GM18511 (cell line): Measurements from ENCODE around the gene C21orf91.

ENCODE experiments used
- ATAC-seq: cut with Tn5 transposase; IDR thresholded peaks from one replicate; pipeline ENCODE4 v1.9.1; 2021; ENCODE audit warnings: mild to moderate bottlenecking, moderate library complexity; ENCODE audit not compliant: unreplicated experiment

C21orf91 gene

DNA sequence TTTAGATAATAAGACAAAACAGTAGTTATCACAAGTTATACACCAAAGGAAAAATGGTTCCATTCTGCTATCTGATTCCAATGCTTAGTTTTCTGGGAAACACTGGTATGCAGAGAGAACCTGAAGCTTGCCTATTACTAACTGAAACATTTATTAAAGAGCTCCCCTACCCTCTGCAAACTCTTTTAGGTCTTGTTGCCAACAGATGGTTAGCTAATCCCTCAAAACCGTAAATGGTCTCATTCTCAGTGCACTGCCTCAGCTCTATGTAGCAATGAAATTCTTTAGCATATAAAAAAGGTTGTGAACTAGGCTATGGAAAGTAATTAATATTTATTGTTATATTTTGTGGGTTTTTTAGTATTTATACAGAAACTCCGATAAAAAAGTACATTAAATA, 20.4 kb downstream of the C21orf91 start:
- ATAC-seq: no peak

DNA sequence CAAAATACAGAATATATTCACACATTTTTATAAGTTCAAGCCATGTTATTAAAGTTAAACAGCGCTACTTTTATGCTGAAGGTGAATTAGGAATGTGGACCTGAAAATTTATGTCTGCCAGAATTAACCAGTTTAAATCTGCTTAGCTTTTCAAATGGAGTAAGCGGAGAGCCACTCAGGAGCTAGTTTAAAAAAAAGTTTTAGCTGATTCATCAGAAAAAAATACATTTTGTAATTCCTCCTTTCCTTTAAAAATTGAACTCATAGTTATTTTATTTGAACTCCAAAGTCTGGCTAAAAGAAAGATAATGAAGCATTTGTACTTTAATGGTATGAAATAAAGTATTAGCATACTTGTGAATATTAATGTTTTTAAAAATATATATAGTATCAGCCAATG, 21.2 kb downstream of the C21orf91 start:
- no peak for ATAC-seq

DNA sequence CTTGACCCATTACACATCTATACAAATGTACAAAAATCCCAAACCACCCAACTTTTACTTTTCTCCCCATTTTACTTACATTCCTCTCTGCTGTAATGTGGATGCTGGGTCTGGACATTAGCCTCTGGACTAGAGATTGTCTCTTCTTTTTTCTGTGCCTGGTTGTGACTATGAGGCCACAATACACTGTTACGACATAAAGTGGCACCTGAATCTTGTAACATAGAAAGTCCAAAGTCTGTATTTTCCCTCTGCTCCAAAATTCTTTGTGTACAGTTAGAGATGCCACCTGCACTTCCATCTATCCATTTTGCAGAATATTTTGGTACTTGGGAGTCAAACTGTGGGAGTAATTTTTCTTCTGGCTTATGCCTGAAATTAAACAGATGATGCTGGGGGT, 22.7 kb downstream of the C21orf91 start:
- no peak for ATAC-seq

DNA sequence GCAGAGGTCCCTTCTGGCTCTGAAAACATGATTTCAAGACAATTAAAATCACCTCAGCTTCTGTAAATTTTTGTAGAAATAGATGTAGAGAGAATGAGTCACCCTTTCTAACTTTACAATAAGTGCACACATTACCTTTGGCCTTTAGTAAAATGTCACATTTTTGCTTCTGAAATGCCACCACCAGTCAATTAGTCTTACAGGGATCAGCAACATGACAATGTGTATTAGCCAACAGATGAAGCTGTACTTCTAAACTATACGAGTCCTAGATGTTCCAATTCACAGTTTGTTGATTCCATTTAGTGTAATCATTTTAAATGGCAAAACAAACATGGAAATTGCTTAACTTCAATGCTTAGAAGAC, 23.1 kb downstream of the C21orf91 start:
- no peak for ATAC-seq

DNA sequence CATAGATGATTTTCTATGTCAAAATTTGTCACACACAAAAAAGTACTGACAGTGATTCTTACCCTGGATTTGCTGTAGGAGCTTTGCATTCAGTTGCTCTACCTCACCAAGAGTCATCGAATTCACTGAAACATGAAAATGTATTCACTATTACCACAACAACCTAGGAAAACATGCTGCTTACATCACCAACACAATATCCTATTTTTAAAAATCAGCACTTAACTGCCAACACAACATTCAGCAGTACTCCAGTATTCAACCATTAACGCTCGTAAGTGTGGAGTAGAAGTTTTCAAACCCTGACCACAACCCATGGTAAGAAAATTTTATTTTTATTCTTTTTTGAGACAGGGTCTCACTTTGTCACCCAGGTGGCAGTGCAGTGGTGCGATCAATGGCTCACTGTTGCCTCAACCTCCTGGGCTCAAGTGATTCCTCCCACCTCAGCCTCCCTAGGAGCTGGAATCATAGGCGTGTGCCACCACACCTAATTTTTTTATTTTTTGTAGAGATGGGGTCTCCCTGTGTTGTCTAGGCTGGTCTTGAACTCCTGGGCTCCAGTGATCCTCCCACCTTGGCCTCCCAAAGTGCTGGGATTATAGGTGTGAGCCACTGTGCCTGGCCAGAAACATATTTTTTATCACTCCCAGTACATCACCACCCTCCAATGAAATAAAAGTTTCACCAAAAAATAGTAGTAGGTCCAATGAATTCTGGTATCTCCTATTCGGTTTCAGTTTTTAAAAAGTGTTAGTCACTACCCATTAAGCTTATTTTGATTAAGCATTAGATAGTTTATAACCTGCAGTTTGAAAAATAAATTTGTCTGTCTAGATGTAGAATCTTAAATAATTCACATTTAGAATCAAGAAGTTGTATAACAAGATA, 23.8 kb downstream of the C21orf91 start:
- ATAC-seq: no peak

DNA sequence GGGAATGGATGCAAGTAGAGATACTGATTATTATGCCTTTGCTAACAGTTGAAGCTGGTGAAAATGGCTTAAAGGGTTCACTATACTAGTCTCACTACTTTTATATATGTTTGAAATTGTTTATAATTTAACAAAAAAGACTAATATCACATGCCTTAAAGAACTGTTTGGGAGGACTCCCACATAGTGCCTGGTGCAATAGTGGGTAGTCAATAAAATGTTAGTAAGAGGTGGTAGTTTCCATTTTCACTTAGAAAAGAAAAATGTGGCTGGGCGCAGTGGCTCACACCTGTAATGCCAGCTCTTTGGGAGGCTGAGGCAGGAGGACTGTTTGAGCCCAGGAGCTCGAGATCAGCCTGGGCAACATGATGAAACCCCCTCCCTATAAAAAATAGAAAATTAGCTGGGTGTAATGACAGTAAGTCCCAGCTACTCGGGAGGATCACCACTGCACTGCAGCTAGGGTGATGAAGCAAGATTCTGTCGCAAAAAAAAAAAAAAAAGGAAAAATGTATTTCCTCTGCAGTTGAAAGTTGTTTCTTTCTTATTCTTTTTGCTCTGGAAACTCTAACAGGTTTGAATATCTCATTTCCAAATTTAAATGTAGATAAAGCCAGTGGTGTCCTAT, 24.5 kb downstream of the C21orf91 start:
- ATAC-seq: no peak

DNA sequence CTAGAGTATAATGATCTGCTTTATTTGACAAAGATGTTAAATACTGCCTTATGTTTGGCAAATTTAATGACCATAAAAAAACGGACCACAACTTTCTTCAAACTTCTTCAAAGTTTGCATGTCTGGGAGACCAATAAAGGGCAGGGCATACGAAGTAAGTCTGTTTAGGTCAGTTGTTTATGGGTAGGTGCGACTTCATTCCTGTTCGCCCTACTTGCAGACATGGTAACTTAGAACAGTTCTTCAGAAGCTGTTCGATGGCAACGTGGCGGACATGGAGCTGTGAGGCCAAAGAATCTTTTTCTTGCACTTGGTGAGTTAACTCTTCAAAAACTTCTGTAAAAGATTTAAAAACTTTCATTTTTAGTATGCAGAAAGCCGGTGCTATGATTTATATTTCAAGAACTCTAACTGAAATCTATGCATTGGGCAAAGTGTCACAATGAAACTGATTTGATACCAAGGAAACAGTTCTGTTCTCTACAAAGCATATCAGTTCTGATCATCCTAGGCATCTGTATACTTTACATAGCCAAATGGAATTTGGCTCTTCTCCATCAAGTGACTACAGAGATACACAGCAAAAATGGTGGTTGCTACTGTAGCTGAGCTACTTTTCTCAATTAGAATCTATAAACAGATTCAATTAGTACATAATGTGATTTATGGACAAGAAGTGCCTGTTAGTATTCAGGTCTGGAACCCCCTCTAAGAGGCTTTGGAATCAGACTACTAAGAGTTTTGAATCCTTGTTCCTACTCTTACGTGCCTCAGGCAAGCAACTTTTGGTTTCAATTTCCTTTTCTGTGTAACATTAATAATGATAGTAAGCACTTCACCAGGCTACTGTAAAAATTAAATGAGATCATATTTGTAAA, 25.7 kb downstream of the C21orf91 start:
- peak; percentile 72 for ATAC-seq

DNA sequence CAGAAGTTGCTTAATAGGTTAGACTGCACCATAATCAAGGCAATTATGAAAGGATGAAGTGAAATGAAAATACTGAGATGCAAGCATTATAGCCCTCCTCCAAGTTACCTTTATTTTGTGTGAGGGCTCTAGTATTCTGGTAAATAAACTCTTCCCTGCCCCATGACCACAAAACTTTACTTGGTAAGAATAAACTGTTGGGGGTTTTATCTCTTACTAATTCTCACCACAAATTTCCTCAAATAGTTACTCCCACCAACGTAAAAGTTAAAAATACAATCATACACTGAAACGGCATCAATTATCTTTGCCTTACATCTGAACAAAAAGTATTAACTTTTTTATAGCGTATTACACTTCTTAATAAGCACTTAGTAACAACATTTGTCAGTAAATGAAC, 29.5 kb downstream of the C21orf91 start:
- ATAC-seq: no peak

DNA sequence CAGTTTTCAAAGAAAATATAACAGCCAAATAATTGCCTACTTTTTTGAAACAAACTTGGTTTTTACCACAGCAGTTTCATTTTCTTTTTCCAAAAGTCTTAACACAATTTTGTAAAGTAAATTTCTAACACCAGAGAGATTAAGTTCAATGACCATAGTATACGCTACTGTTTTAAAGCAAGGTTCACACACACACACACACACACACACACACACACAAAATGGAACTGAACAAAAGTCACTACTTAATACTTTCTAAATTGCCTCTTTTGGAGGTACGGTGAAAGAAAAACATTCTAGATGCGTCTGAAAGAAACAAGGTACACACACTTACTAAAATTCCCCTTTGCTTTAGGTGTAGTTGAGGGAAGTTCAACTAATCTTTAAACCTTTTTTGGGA, 30.1 kb downstream of the C21orf91 start:
- ATAC-seq: no peak

DNA sequence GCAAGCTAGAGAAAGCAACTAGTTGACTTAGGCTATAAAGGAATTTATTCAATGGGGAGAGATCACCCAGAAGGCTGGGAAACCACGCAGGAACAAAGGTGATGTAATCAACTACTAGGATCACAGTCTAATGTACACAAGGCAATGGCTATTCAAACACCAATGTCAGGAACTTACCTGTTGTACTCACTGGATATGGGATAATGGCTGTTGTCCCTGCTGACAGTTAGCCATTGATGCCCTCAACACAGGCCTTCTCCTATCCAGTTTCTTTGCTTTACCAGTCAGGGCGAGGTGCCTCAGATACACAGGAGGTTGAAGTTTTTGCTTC, 32.3 kb downstream of the C21orf91 start:
- ATAC-seq: no peak

DNA sequence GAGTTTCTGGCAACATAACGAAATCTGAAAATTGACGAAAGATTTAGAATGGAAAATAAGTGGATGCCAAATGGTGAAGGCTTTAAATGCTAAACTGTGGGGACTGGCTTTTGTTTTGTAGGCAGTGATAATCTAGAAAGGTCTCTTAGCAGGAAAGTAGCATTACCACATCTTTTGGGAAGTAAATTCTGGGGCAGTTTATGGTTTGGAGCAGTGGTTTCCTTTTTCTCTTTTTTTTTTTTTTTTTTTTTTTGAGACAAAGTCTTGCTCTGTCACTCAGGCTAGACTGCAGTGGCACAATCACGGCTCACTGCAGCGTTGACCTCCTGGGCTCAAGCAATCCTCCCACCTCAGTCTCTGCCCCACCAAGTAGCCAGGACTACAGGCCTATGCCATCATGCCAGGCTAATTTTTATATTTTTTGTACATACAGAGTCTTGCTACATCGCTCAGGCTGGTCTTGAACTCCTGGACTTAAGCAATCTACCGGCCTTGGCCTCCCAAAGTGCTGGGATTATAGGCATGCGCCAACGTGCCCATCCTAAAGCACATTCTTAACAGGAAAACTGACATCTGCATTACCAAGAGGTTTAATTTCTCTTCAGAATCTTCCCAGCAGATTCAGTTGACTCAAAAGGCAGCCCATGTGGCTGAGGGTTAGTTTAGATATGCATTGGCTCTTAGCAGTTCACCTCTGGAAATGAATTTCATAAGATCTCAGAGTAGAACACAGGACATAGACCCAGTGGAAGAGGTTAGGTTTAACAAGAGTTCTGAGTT, 32.9 kb downstream of the C21orf91 start:
- no peak for ATAC-seq

DNA sequence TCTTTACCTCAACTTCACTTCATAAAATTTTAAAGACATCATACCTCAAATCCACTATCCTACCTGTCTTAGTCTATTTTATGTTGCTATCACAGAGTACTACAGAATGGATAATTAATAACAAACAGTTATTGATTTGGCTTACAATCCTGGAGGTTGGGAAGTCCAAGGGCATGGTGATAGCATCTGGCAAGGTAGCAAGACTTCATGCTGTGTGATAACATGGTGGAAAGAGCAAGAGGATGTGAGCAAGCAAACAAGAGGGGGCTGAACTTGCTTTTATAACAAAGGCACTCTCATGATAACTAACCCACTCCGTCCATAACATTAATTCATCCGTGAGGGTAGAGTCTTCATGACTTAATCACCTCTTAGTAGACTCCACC, 33.8 kb downstream of the C21orf91 start:
- no peak for ATAC-seq

DNA sequence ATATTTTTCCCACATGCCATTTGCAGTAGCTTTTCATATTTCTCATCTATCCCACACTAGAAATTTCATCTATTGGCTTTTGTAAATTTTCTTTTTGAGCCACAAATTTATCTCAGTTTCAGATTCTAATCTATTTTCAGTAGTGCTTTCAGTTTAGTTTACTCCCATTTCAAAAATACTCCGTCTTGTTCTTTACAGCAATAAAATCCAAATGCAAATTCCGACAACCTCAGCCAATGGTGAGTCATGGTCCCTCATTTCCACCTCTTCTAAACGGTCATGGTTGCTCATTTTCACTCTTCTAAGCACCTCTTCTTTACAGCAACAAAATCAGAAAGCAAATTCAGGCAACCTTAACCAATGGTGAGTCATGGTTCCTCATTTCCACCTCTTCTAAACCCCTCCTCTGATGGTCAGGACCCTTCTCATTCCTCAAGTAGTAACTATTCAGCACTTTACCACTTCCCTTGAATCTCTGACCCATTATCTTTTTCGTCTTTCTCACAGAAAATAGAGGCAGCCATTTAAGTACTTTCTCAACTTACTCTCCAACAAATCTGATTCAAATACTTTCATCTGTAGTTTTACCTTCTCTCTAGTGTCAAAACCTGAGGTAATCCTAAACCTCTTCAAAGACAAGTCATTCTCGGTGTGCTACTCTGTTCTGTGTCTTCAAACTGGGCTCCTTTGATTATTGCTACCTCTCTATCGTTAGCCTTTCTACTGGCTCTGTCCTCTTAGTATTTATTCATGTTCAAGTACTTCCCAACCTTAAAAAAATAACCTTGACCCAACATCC, 34.4 kb downstream of the C21orf91 start:
- ATAC-seq: peak; percentile 53

DNA sequence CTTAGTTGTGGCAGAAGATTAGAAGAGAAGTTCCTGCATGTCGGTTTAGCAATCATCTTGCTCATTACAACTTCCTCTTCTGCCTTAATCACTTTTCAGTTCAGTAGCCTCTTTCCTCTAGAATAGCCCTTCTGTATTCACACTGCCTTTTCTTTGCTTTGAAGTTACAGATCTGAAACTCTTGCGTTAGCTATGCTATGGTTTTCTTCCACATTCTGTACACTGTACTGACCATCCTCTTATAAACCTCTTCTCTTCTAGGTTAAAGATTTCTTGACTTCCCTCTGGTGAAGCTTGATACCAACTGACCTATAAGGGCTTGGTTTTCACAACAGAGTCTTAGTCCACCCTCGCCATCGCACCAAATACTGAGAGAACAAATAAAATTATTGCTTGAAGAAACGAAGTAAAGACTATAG, 35.0 kb downstream of the C21orf91 start:
- peak; percentile 57 for ATAC-seq

DNA sequence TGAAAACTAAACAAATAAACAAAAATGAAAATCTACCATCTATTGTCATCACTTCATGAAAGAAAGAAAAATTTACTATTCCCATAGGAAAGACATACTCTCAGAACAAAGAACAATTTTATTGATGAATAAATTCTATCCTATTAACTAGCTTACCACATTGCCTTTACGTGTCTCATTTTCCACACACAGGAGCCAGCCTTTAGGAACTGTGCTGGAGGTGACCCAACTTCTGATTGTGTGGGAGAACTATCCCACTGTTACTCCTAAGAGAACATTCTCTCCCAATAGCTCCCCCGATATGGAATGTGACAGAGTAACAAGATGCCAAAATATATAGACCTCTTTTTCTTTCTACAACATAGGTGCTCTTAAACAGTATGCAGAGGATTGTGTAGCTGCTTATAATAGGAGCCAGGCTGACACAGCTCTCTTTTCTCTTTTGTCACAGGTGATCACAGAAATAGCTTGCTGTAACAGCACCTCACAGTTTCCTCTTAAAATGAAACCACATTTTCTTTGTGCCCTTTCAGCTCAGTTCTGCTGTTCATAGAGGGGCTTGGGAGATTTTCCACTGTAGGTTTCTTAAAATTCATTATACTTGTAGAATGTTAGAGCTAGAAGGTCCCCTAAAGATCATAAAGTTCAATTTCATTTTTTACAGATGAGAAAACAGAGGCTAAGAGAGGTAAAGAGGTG, 35.5 kb downstream of the C21orf91 start:
- peak; percentile 49 for ATAC-seq

DNA sequence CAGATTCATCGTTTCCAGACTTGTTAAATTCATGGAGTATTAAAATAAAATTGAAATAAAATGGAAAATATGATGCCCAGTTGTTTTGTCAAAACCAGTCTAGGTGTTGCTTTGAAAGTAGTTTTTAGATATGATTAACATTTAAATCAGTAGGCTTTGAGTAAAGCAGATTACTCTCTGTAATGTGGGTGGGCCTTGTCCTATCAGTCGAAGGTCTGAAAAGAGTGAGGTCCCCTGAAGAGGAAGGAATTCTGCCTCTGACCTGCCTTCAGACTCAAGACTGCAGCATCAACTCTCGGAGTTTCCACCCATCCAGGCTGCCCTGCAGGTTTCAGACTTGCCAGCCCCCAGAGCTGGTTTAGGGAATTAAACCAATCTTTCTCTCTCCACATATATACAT, 36.2 kb downstream of the C21orf91 start:
- ATAC-seq: no peak

DNA sequence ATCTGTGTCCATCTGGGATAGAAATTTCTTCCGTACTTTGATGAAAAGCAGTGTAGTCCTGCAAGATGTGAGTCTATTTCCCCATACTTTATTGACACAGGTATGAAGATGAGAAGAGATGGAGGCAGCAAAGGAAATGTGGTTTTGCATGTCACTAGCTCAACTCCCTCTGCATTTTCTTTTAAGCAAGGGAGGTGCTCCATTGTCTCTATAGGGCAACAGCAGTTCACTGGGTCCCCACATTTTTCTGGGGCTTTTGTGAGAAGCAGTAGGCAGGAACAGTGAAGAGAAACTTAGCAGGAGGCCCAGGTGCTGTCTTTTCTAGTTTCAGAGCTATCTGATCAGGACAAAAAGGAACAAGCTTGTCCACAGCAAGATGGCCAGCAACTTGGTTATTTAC, 37.1 kb downstream of the C21orf91 start:
- no peak for ATAC-seq

DNA sequence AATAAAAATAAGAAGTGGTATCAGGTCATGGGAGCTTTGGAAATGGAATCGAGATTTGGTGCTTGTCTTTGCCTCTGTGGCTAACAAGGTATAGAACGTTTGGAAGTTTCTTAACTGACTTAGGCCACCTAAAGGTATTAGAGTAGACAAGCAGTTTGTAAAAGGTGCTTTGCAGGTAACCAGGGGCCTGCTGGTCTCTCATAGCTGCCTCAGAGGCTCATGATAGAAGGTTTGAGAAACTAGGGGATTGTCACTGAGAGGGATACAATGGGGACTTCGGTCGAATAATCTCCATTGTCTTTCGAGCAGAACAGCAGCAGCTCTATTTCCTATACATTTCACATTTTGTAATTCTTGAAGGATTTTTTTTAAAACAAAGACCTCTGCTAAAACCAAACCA, 37.6 kb downstream of the C21orf91 start:
- ATAC-seq: no peak

DNA sequence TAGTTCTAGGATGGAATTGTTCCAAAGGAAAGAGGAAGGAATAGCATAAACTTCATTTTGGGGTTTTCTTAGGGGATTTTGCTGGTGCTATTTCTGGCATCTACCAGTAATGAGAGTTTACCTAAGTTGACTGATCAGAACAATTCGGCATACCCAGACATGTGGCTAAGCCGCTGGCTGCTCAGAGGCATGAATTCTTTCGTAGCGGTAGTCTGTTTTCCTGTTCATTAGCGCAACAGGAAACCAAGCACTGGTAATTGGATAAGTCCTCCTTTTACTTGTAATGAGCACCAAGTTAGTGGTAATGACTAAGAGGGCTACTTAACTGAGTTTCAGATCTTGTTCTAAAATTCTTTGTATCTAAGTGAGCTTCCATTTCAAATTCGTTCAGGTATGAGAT, 38.6 kb downstream of the C21orf91 start:
- peak; percentile 37 for ATAC-seq

DNA sequence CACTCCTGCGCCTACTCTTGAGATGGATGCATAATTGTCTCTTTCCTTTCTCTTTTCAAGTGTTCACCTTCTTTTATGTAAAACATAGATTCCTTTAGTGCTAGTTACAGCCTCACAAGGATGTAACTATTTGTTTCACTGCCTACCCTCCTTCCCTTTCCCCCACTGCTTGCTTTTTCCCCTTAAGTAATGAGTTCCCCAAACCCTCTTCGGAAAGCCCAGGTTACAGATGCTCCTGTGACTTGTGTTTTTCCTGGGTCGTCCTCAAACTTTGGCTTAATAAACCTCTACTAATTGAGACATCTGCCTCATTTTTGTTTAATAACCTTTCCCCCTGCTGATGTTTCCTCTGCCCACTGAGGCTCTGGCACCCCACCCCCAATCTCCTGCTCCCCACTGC, 39.2 kb downstream of the C21orf91 start:
- ATAC-seq: no peak
